Stimulated activated CD8-positive, alpha-beta memory T cell treated with anti-CD3 and anti-CD28 coated beads, Interleukin-15, amount 100 ng/mL, for 24 hours (primary cell): Measurements from ENCODE around the gene RNF40.
"Not testable (repeated sequence)": the region's sequence is repeated elsewhere in the genome, so short reads cannot be mapped to it uniquely, and the experiment has no call there.

ENCODE experiments used
- DNase-seq: peaks from one replicate; pipeline ENCODE4 v3.0.0-alpha.2; 2020; ENCODE audit warnings: low read depth

Gene RNF40

DNA sequence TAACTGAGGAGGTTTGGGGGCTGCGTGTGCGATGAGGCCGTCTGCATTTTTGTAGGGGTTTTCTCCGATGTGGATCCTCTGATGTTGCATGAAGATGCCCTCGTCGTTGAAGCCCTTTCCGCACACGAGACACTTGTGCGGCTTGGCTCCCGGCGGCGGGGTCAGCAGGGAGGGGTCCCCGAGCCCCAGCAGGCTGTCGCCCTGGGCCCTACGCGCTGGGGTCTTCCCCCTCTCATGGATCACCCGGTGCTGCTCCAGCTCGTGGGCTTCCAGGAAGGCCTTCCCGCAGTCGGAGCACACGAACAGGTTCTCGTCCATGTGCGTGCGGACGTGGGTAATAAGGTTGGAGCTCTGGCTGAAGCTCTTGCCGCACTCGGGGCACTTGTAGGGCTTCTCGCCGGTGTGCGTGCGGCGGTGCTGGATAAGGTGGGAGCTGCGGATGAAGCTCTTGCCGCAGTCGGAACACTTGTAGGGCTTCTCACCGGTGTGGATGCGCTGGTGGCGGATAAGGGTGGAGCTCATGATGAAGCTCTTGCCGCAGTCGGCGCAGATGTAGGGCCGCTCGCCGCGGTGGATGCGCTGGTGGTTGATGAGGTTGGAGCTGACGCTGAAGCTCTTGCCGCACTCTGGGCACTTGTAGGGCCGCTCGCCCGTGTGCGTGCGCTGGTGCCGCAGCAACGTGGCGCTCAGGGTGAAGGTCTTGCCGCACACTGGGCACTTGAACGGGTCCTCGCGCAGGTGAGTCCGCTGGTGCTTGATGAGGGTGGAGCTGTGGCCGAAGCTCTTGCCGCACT, 20.6 kb downstream of the RNF40 start:
- DNase-seq = no peak

DNA sequence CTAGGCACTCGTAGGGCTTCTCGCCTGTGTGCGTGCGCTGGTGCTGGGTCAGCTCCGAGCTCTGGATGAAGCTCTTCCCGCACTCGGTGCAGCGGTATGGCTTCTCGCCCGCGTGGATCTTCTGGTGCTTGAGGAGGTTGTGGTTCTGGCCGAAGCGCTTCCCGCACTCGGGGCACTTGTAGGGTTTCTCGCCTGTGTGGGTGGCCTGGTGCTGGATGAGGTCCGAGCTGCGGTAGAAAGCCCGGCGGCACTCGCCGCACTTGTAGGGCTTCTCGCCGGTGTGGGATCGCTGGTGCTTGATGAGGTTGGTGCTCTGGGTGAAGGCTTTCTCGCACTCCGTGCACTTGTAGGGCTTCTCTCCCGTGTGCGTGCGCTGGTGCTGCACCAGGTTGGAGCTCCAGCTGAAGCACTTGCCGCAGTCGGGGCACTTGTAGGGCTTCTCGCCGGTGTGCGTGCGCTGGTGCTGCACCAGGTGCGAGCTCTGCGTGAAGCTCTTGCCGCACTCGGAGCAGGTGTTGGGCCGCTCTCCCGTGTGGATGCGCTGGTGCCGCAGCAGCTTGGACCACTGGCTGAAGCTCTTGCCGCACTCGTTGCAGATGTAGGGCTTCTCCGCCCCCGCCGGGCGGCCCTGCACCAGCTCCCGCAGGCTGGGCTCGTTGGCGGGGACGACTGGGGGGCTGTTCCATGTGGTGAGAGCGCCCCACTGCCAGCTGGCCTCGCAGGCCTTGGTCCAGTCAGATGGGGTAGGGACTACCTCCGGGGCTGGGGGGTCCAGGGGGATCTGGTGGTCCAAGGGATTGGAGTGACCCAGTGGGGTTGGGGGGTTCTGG, 21.4 kb downstream of the RNF40 start:
- no peak for DNase-seq

DNA sequence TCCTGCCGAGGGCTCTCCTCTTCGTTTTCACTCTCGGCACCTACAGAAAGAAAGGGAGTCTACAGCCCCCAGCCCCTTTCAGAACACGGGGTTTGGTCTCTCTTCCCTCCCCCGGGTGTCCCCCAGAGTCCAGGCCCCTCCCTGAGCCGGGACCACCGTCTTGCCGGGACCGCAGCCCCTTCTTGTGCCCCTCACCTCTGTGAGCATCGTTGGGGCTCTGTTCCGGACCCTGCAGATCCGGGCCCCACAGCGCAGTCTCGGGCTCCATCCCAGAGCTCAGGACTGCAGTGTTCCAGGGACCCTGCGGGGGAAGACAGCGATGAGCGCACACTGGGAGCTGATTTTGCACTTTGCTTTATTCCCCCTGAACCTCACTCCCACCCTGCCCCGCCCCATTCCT, 22.1 kb downstream of the RNF40 start:
- DNase-seq = no peak

DNA sequence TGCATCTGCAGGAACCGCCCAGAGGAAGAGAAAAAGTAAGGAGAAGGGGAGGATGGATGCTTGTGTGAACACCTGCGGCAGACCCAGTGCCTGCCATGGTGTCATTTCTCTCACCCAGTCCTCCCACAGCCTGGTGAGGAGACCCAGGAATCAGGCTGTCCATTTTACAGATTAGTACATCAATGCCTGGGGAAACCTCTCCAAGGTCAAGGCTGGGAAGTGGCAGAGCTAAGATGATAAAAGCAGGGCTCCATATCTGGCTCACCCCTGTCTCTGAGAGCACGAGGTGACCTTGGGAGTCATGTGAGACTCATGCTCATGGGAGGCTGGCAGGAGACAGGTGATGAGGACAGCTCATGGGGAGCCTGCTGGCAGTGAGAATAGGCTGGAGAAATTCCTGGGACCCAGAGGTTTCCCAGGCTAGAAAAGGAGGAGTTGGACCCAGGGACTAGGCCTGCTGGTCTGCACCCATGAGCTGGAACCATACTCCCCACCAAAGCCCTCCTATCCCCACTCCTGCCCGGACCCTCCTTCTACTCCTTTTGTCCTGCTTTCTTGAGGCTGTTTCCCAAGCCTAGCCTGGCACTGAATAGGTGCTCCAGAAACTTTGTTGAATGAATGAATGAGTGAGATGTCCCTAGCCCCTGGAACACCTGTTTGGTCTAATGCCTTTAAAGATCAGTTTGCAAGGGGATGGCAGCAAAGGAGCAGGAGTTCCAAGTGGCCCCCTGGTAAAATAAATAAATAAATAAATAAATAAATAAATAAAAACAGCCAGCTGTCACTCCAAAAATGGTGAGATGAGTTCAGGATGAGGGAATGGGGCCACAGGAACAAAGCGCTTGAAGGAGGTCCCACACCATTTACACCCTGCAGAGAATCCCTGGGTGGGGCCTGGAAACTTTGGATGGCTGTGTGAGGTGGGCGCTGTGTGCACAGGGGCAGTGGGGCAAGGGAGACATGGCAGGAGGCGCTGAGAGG, 23.3 kb downstream of the RNF40 start:
- no peak for DNase-seq

DNA sequence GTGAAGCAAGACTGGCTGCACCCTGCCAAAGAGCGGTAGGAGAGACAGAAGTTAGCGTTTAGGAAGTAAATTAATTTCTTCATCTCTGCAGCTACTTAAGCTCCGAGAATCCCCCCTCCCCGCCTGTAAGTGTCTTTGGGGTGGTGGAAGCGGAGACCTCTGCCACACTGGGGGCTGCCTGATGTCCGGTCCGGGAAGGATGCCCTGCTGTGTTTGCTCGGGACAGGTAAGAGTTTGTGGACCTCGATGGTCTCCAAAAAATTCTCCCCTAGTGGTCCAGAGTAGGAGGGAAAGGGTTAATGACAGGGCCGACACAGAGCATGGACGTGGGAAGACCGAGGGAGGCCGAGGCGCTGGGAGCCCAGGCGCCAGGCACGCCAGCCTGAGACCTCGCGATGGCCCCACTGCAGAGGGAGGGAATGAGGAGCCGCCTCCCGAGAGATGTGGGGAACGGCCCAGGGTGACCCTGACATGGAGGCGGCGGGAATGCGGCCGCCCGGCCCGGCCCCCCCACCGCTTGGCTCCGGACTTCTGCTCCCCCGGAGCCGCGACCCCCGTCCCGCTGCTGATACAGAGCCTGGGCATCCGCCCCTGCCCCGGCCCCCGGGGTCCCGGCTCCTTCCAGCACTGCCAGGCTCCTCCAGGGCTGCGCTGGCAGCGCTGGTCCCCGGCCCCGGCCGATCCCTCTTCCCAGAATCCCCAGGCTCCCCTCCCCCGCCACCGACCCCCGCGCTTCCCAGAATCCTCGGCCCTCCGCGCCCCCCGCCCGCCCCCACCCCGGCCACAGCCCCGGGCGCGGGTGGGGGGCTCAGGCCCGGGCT, 24.2 kb downstream of the RNF40 start:
- DNase-seq = no peak

DNA sequence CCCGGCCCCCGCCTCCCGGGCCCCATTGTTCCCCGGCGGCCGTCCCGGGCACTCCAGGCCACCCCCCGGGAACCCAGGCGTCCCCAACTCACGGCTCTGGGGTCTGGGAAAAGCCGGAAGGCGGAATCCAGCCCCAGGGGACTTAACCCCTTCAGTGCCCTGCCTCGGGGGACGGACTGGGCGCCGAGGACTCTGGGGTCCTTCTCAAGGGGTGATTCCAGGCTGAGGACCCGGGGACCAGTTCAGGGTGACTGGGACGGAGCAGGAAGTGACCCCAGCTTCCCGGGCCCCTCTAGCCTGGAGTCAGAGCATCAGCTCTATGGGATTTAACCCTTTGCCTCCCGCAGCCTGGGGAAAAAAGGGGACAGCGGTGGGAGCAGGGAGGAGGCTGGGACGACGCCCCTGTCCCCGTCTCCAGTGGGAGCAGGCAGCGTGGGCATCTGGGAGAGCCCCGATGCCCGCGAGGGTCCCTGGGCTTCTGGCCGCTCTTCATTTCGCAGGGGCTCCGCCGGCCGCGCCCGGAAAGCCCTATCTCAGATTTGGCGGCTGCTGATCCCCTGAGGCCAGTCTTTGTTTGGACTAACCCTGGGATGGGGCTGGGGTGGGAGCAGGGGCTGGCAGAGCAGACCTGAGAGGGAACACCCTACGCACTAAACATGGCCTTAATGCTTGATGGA, 25.0 kb downstream of the RNF40 start, which contains the start of gene ZNF629:
TSS of gene ZNF629 (minus strand) at position 270 of the 677 bp plus-strand sequence. CDS start 2,723 bp downstream, outside the sequence.
- DNase-seq = no peak

DNA sequence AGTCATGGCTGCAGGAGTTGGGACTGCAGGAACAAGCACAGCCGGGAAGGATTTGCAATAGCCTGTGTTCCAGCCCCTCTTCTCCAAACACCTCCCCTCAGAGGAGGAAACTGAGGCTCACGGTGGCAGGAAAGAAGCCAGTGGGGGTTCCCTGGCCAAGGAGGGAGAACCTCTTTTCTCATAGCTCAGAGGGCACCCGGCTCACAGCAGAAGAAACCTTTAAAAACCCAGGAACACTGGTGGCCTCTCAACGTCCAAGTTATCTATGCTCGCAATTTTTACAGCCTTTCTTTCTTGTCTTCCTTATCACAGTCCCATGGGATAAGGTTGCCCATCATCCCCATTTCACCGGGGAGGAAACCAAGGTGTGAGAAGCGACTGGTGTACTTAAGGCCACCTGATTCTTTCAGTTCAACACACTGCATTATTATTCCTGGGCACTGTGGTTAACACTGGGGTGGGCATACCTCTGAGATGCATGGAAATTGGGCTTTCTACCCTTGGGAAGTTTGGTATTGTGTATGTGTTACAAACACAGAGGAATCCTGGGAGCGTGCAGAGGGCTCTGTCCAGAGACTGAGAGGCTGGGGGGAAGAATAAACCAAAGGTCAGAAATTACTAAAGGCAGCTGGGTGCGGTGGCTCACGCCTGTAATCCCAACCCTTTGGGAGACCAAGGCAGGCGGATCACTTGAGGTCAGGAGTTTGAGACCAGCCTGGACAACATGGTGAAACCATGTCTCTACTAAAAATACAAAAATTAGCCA, 25.7 kb downstream of the RNF40 start:
- DNase-seq = no peak

DNA sequence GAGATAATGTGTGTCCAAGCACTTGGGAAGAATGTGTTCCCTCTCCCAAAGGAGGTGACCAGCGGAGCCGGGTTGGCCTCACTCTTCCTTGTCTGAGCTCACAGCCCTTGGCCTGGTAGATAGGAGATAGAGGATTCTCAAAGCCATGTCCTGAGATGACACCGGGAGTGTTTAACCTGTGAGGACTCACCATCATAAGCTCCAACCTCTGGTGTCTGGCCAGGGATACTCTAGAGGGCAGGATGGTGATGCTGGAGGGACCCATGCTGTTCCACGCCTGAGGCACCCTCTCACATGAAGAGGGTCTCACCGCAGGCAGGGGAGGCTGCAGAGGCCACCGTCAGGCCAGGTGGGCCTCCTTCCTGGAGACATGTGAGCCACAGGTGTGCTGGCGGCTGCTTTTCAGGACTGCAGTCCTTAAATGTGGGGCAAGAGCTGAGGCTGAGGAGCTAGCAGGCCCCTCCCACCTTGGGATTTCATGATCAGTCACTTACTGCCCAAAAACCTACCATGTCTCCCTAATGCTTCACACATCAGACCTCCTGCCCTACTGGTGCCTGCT, 31.5 kb downstream of the RNF40 start:
- no peak for DNase-seq

DNA sequence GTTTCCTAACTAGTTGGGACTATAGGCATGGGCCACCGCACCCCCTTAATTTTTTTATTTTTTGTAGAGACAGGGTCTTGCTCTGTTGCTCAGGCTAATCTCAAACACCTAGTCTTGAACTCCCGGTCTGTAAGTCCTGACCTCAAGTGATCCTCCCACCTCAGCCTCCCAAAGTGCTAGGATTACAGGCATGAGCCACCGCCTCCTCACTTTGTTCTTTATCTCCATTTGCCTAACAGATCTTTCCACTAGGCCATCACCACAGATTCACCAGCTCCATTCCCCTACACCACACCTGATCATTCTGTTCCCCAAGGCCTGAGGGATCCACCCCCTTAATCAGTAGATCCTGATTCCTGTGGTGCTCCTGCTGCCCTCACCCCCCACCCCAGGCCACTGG, 32.5 kb downstream of the RNF40 start:
- DNase-seq = no peak

DNA sequence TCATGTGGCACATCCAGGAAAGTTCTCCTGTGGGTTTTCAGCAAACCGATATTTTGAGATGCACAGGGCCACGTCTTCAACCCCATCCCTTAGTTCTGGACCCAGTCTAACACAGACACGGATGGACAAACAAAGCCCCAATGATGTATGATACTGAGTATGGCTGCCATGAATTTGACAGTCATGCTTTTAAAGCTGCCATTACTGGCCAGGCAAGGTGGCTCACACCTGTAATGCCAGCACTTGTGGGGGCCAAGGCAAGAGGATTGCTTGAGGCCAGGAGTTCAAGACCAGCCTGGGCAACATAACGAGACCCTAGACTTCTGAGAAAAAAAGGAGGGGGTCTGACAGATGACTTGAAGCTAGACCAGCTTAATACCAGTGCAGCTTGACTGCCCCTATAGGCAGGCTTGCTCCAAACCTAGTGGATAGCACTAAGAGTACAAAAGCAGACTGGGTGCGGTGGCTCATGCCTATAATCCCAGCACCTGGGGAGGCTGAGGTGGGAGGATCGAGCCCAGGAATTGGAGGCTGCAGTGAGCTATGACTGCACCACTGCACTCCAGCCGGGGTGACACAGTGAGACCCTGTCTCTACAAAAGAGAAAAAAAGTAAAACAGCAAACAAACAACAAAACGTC, 35.7 kb downstream of the RNF40 start:
- no peak for DNase-seq

DNA sequence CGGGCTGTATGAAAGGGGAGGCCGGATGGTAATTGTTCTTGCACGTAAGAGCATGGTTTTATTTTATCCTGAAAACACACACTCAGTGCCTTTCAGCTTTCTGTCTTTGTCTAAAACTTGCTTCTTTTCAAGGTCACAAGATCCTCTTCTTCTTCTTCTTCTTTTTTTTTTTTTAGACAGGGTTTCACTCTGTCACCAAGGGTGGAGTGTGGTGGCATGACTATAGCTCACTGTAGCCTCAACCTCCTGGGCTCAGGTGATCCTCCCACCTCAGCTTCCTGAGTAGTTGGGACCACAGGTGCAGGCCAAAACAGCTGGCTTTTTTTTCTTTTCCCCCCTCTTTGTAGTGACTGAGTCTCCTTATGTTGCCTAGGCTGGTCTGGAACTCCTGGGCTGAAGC, 40.8 kb downstream of the RNF40 start:
- no peak for DNase-seq

DNA sequence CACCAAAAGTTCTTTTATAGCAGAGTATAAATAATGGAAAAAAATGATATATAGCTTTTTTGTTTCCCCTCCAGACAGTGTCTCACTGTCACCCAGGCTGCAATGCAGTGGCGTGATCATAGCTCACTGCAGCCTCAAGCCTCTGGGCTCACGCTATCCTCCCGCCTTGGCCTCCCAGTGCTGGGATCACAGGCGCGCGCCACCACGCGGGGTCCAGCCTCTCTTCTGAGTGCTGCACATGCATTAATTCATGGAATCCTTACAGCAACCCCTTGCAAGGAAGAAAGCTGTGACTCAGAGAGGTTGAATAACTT, 42.9 kb downstream of the RNF40 start:
- no peak for DNase-seq

DNA sequence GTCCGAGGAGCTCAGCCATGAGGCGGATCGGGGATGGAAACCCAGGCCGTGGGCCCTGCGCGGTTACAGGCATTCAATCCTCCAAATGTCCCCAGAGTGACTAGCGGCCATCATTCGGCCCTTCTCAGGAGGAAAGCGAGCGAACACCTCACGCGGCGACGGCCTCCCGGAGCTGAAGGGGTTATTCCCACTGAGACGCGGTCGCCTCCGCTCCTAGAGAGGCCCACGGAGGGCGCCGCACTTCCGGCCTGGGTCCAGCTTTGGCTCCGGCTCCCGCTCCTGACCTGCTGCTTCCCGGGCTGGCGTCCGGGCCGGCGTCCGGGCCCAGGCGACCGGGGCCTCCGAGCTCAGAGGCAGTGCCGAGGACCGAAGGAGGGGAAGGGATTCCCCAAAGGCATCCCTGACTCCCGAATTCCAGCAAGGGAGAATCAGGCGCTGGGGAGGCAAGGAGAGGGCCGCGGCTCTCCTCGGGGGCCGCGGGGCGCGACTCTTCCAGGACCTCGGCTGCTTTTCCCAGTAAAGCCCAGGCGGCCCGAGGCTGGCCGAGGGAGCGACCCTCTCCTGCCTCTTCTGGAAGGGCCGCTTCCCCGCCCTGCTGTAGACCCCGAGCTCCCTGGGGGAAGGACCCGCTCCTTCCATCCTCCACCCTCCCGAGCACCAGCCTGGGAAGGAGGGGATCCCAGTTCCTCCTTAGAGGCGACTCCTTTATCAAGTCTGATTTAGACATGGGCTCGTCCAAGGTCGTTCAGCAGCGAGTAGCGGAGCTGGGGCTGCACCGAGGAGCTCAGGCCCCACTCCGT, 43.4 kb downstream of the RNF40 start:
- DNase-seq = no peak

DNA sequence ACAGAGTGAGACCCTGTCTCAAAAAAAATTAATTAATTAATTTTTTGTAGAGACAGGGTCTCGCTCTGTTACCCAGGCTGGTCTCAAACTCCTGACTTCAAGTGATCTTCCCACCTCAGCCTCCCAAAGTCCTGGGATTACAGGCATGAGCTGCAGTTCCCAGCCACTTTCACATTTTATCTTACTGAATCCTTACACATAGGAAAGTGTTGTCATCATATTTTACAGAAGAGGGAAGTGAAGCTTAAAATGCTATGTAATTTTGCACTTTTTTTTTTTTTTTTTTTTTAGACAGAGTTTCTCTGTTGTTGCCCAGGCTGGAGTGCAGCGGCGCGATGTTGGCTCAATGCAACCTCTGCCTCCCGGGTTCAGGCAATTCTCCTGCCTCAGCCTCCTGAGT, 46.0 kb downstream of the RNF40 start:
- DNase-seq = no peak

DNA sequence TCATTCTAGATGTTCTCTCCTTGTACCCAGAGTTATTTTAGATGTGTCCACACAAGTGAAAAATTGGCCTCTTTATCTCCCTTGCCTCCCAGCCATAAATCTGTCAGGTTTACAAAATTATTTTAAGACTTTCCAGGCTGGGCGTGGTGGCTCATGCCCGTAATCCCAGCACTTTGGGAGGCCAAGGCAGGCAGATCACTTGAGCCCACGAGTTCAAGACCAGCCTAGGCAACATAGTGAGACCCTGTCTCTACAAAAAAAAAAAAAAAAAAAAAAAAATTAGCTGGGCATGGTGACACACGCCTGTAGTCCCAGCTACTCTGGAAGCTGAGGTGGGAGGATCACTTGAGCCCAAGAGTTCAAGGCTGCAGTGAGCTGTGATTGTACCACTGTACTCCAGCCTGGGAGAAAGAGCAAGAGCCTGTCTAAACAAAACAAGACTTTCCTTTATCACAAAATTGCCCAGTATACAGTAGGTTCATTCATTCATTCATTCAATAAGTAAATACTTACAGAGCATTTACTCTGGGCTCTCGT, 46.8 kb downstream of the RNF40 start:
- DNase-seq = not testable (repeated sequence)

DNA sequence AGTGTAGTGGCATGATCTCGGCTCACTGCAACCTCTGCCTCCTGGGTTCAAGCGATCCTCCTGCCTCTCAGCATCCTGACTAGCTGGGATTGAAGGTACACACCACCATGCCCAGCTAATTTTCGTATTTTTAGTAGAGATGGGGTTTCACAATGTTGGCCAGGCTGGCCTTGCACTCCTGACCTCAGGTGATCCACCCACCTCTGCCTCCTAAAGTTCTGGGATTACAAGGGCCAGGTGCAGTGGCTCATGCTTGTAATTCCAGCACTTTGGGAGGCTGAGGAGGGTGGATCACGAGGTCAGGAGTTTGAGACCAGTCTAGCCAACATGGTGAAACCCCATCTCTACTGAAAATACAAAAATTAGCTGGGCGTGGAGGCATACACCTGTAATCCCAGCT, 47.6 kb downstream of the RNF40 start:
- not testable (repeated sequence) for DNase-seq

DNA sequence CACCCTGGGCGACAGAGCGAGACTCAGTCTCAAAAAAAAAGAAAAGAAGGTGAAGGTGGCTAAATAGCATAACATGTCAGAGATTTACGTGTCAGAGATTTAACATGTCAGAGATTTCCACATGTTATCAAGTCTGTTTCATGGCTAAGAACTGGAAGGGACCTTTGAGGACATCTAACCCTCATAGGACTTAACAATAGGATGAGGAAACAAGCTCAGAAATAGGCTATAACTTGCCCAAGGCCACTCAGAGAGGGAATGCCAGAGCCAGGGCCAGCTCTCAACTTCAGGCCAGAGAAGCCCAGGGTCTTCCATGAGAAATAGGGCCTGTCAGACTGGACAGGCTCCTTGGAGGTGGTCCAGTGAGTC, 51.7 kb downstream of the RNF40 start:
- no peak for DNase-seq

DNA sequence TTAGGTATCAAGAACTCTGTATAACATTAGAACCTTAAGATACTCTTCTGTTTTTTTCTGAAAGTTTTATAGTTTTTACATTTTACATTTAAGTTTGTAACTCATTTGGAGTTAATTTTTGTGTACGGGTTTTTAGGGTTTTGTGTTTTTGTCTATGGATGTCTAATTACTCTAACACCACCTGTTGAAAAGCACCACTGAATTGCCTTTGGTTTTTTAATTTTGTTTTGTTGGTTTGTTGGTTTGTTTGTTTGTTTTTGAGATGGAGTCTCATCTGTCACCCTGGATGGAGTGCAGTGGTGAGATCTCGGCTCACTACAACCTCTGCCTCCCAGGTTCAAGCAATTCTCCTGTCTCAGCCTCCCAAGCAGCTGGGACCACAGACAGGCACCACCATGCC, 54.6 kb downstream of the RNF40 start:
- DNase-seq = no peak
